ENCODE results near the gene TPM4. TPM values are rescaled to one million over a fixed set of nuclear protein-coding genes. Genes with fewer than 3 reads are reported as not detected.

TPM4 gene
- total RNA-seq, 1 donor = 1,233 TPM

DNA sequence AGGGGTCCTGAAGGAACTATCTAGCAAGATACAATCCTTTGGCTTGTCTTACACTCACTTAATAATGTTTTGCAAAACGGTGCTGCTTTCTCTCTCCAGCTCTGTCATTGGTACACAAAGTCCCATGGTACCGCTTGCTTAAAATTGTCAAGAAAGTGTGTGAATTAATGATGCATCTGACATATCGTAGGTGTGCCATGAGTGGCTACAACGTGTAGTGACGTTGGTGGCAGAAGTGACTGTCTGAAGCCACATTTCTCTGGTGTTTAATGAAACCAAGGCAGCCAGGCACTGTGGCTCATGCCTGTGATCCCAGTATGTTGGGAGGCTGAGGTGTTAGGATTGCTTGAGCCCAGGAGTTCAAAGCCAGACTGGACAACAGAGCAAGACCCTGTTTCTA is 69.8 kb downstream of the TPM4 start:
- Histone ChIP-seq H3K36me3 (ENCODE audit: insufficient read depth, low read length) (no peaks in the 10 kb centered on the region), H3K4me3 (ENCODE audit: insufficient read depth, low read length) (no peak overlapping the region), H3K27ac (ENCODE audit: low read depth, low read length) (no peak overlapping the region), H3K79me2 (ENCODE audit: insufficient read depth, low read length) (no peaks in the 10 kb centered on the region), H3K4me1 (ENCODE audit: insufficient read depth, low read length) (no peaks in the 10 kb centered on the region), H2AFZ (ENCODE audit: low read length) (no peak overlapping the region), H4K20me1 (ENCODE audit: insufficient read depth, low read length) (no peaks in the 10 kb centered on the region), H3K27me3 (ENCODE audit: insufficient read depth, low read length) (no peaks in the 10 kb centered on the region), H3K4me2 (ENCODE audit: insufficient read depth, low read length) (no peak overlapping the region), H3K9me3 (ENCODE audit: low read depth, low read length) (no peaks in the 10 kb centered on the region)
- TF ChIP-seq CTCF (IDR thresholded peaks at IDR 0.05; ENCODE audit: extremely low read depth, low read depth, low read length) = no peak
- no peak for DNase-seq (ENCODE audit: insufficient read length, low spot score, missing footprints)

DNA sequence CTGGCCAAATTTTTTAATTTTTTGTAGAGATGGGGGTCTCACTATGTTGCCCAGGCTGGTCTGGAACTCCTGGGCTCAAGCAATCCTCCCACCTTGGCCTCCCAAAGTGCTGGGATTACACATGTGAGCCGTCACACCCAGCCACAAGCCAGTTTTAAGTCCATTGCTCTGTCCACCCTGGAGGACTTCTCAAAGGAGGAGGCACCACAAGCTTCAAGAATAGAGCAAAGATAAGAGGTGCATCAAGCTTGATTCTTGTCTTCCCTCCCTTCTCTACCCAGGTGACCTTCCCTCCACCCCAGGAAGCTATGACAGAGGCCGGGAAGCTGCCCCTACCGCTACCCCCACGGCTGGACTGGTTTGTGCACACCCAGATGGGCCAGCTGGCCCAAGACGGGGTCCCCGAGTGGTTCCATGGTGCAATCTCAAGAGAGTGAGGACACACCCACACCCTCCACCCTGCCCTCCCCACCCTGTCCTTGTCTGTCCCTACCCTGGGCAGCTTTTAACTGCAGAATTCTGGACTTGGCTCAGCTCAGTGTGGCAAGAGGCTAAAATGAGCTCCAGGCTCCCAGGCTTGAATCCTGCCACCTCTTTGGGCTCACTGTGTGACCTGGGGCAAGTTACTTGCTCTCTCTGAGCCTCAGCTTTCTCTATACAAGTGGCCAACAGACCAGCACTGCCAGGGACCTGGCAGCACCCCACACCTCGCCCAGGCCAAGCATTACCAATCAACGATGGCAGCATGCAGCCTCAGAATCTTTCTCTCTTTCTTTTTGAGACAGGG is 72.3 kb downstream of the TPM4 start:
- H2AFZ ChIP-seq (ENCODE audit: low read length) = no peak overlapping the region
- TF ChIP-seq CTCF (IDR thresholded peaks at IDR 0.05; ENCODE audit: extremely low read depth, low read depth, low read length) = no peak

More for the DNA sequence above, 72.3 kb downstream of the TPM4 start:
- H3K27ac ChIP-seq (ENCODE audit: low read depth, low read length) = no peak overlapping the region
- H3K9me3 ChIP-seq (ENCODE audit: low read depth, low read length) = no peaks in the 10 kb centered on the region
- H3K4me1 ChIP-seq (ENCODE audit: insufficient read depth, low read length) = no peaks in the 10 kb centered on the region
- H3K36me3 ChIP-seq (ENCODE audit: insufficient read depth, low read length) = no peaks in the 10 kb centered on the region
- H3K4me2 ChIP-seq (ENCODE audit: insufficient read depth, low read length) = no peak overlapping the region
- H3K4me3 ChIP-seq (ENCODE audit: insufficient read depth, low read length) = no peak overlapping the region
- no peaks in the 10 kb centered on the region for H3K27me3 ChIP-seq (ENCODE audit: insufficient read depth, low read length)
- peak; percentile 73 for DNase-seq (ENCODE audit: insufficient read length, low spot score, missing footprints)
- no peaks in the 10 kb centered on the region for H4K20me1 ChIP-seq (ENCODE audit: insufficient read depth, low read length)
- H3K79me2 ChIP-seq (ENCODE audit: insufficient read depth, low read length) = no peaks in the 10 kb centered on the region

Other genes with a start within 250 kb of the TPM4 start
- gene CYP4F2, start 178.4 kb upstream of the TPM4 start, total RNA-seq = not detected in 2 replicates
- not detected in 2 replicates for gene CYP4F11, start 142.0 kb upstream of the TPM4 start, total RNA-seq
- gene OR10H4, start 127.5 kb upstream of the TPM4 start, total RNA-seq = not detected in 2 replicates
- 61.6 and 68.8 TPM in 2 replicates for gene RAB8A, start 35.4 kb downstream of the TPM4 start, total RNA-seq
- 0.36 TPM in 1 of 2 replicates, not detected in the other for gene HSH2D, start 67.2 kb downstream of the TPM4 start, total RNA-seq
- gene CIB3, start 97.0 kb downstream of the TPM4 start, total RNA-seq = not detected in 2 replicates
- gene FAM32A, start 108.9 kb downstream of the TPM4 start, total RNA-seq = 93.4 and 109 TPM in 2 replicates
- gene AP1M1, start 121.4 kb downstream of the TPM4 start, total RNA-seq = 49.5 and 52.1 TPM in 2 replicates
- 11.2 and 16.6 TPM in 2 replicates for gene KLF2, start 248.3 kb downstream of the TPM4 start, total RNA-seq